Right ventricle myocardium inferior (tissue), 1 donor: Measurements from ENCODE around the gene SNX13. TPM values are rescaled to one million over a fixed set of nuclear protein-coding genes. Genes with fewer than 3 reads are reported as not detected.

ENCODE experiments used
- ATAC-seq: fragments of 200-7000 bp; cut with Tn5 transposase; one replicate; pipeline ENCODE4 v1.9.1; 2020; ENCODE audit warnings: mild to moderate bottlenecking, moderate library complexity
- DNase-seq: peaks from one replicate; pipeline ENCODE4 v3.0.0; 2021; ENCODE audit errors: missing footprints
- intact Hi-C: fragments of 100-400 bp; cut with DNase I; formaldehyde crosslinking; loops from one replicate; pipeline ENCODE4 v1.11.0; 2022
- total RNA-seq: library from RNA; stranded (reverse); fragmentation: NEBNext Ultra II Directional; extraction: Animal tissue kit (Norgen Biotek cat#: 25700); gene quantifications from one replicate; pipeline ENCODE4 v1.2.1, GENCODE V29; 2021
- donor health status: DM: no; HTN: yes; CAD: no; lungs with severe emphysema.

The SNX13 gene
- total RNA-seq, 1 donor from 2014 or later = 46.7 TPM

DNA sequence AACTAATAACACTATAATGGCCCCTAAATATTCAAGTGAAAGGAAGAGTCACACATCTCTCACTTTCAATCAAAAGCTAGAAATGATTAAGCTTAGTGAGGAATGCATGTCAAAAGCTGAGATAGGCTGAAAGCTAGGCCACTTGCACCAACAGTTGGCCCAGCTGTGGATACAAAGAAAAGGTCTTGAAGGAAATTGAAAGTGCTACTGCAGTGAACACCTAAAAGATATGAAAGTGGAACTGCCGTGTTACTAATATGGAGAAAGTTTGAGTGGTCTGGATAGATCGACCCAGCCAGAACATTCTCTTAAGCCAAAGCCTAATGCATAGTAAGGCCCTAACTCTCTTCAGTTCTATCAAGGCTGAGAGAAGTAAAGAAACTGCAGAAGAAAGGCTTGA is 12.1 kb upstream of the SNX13 start:
- intact Hi-C loops = no loop called here
- DNase-seq (no peak), ATAC-seq (no peak)

DNA sequence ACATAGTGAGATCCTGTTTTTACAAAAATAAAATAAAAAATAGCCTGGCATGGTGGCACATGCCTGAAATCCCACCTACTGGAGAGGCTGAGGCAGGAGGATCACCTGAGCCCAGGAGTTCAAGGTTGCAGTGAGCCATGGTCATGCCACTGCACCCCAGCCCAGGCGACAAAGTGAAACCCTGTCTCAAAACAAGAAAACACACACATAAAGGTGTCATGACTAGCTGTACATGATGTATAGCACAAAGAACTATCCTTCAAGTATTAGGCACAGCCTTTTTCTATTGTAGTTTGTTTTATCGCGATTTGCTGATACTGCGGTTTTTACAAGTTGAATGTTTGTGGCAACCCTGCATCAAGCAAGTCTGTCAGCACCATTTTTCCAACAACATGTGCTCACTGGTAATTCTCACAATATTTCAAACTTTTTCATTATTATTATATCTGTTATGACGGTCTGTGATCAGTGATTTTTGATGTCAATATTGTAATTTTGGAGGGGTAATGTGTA is 11.5 kb upstream of the SNX13 start:
- DNase-seq (no peak), ATAC-seq (no peak)
- intact Hi-C loops = no loop called here

DNA sequence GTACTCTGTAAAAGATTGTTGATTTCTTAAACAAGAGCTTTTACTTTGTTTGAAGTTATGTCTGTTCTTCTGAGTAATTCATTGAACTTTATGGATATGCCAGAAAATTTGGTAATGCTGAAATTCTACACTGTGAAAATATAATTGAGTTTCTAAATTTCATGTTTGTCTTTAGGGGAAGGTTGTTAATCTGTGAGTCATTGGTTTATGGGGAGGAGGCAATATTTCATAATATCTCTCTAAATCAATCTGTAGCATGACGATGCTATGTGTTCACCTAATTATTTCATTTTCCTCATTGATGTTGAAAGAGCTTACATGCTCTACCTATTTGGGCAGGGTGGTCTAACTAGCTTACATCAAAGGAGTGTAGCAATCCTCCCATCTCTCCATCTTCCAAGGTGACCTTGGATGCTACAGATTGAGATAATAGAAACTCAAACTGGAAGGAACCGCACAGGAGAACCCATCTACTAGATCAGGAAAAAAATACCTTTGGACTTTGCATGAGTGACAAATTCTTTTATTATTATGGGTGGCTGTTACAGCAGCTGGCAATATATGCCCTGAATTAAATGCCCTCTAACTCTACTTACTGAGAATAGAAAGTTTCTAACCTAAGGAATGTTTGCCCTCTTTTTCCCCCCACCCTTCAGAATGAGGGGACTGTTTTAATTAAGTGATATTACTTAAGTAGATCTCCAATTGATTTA is 8.4 kb upstream of the SNX13 start:
- intact Hi-C loops = loop anchor here (10.0 kb wide), 2 partner anchors 174 to 244 kb away; no protein-coding TSS in a partner anchor
- ATAC-seq (no peak), DNase-seq (no peak)

DNA sequence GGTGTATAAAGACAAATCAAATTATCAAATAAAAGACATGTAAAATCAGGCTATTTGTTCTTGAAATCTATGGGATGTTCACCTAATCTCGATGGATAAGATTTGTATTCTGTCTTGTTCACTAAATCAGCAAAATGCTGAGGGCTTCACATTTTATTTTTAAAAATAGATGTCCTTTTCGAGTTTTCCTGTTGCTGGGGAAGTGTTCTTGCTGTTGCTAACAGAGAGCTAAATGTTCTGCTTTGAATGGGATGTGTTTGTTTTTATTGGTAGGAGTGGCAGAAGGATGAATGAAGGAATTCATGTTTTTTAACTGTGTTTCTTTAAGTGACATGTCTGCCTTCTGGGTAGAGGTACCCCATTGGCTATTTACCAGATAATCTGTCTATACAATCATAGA is 7.3 kb upstream of the SNX13 start:
- ATAC-seq (no peak), DNase-seq (no peak)
- intact Hi-C loops = loop anchor here (10.0 kb wide), 2 partner anchors 173 to 243 kb away; no protein-coding TSS in a partner anchor

DNA sequence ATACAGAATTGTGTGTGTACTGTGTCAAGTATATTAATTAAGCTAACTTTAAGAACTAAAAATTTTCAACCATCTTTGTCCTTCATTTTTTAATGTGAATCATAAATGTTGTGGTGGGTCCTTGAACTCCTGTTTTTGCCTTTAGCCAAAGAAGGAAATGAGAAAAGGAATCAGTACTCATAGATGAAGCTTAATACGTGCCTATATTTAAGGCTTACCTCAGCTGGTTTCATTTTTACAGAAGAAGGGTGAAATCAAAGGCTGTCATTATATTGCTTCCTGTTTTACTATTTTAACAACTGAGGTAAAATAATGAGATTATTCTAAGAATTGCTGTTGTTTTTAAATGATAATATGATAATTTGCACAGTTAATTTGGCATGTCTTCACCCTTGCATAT is 6.3 kb upstream of the SNX13 start:
- ATAC-seq (no peak), DNase-seq (no peak)
- intact Hi-C loops = loop anchor here (10.0 kb wide), 2 partner anchors 172 to 242 kb away; no protein-coding TSS in a partner anchor

DNA sequence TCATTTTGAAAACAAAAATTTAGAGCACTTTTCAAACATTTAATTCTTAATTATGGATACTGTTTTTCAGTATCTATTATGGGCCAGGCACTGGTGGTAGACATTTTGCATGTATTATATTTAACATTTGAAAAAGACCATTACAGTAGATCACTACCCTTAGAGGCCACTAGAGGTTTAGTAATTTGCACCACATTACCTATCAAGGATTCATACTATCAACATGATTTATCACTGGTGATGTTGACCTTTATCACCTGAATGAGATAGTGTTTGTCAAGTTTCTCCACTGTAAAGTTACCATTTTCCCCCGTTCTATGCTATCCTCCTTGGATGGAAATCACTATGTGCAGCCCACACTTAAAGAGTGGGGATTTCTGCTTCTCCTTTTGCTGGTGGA is 4.4 kb upstream of the SNX13 start:
- DNase-seq (no peak), ATAC-seq (no peak)
- intact Hi-C loops = loop anchor here (10.0 kb wide), 2 partner anchors 170 to 240 kb away; no protein-coding TSS in a partner anchor

DNA sequence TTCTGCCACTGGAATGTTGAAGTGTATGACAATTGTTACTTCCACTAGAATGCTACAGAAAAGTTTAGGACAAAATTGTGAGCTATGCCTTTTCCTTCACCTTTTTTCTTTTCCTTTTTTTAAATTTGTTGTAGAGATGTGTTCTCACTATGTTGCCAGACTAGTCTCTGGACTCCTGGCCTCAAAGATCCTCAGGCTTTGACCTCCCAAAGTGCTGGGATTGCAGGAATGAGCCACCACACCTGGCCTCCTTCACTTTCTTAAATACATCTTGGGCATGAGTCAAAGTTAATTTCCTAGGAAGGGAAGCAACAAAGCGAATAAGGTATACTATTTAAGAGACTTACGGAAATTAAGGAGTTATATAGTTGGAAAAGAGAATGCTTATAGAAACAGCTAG is 2.7 kb upstream of the SNX13 start:
- ATAC-seq (no peak), DNase-seq (no peak)
- intact Hi-C loops = loop anchor here (10.0 kb wide), 2 partner anchors 168 to 238 kb away; no protein-coding TSS in a partner anchor

DNA sequence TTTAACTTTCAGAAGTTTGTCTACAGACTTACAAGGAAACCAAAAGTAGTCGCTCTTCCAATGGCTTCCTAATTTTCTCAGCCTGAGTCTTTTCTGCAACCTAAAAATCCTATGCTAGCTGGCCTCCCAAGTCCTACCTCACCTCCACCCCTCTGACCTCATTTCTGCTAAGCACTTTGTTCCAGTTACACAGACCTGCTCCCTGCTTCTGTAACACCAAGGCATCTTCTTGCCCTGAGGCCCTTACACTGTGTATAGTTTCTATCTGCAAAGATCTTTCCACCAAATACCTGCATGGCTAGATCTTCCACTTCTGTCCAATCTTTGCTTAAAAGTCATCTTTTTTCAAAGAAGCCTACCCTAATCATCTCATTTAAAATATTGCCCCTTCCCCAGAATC is 1.9 kb upstream of the SNX13 start:
- ATAC-seq (no peak), DNase-seq (no peak)
- intact Hi-C loops = loop anchor here (10.0 kb wide), 2 partner anchors 167 to 237 kb away; no protein-coding TSS in a partner anchor

DNA sequence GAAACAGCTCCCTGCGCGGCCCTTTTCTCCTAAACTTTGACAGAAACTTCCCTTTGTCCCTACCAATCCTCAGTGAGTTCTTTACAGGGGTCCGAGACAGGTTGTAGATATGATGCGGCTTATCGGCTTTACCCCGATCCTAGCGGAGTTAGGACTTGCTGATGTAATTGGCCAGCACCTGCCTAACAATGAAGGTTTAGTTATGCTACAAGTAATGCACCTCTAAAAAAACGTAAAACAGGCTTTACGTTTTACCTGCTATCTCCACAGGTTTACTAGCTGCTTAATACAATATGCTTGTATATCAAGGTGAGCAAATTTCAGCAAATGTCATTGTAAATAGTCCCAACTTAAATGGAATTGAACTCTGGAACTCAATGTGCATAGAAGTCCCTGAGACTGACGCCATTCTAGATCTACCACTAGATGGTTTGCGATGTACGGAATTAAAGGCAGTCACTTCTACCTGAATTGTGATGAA is 697 bp upstream of the SNX13 start:
- DNase-seq = no peak
- peak; percentile 2 for ATAC-seq
- intact Hi-C loops = loop anchor here (10.0 kb wide), 2 partner anchors 166 to 236 kb away; no protein-coding TSS in a partner anchor

DNA sequence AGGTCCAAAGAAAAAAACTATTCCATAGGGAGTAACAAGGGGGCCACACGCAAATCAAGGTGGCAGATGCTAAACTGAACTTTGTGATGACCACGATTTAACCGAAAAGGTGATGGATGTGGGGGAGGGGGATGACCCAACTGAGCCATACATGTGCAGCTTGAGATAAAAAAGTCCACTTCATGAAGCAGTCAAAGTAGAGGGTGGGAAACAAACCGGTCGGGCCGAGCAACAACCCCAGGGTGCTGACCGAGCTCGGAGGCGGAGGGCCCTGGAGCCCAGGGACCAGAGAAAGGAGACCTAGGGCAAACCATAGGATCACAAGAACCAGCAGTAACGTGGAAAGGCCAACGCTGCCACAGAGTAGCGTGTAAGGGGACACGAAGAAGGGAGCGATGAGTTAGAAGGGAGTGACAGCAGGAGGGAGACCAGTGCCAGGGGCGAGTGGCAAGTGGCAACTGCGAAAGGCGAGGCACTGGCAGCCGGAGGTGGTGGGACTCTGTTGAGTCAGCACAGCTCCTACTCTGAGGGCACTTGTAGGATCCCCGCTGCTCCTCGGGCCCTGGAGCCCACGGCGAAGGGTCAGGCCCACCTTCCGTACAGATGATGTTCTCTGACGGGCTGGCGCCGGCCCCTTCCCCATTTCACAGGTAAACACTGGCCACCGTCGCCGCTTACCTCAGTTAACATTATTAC is 540 bp downstream of the SNX13 start:
- intact Hi-C loops = loop anchor here (5.0 to 10.0 kb wide), 3 partner anchors 37 to 235 kb away; no protein-coding TSS in a partner anchor
- no peak for DNase-seq
- peak; percentile 58 for ATAC-seq

DNA sequence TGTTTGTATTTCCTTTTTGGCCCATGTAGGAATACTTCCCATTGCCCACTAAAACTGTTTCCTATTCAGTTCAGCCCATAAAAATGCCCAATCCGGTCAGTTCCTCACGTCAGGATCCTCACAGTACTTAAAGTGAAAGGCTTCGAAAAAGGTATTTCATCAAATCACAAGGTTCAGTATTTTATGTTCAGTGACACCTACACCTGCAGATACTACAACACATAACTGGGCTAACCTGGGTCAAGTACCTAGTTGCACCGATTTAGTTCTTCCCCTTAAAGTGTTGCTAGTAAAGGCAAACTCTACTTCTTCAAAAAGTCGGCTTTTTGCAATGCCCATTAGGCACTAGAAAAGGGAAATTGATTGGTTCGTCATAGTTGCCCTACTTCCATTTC is 1.1 kb downstream of the SNX13 start:
- no peak for DNase-seq
- no peak for ATAC-seq
- intact Hi-C loops = loop anchor here (5.0 kb wide), 1 partner anchor 37 kb away; no protein-coding TSS in a partner anchor

DNA sequence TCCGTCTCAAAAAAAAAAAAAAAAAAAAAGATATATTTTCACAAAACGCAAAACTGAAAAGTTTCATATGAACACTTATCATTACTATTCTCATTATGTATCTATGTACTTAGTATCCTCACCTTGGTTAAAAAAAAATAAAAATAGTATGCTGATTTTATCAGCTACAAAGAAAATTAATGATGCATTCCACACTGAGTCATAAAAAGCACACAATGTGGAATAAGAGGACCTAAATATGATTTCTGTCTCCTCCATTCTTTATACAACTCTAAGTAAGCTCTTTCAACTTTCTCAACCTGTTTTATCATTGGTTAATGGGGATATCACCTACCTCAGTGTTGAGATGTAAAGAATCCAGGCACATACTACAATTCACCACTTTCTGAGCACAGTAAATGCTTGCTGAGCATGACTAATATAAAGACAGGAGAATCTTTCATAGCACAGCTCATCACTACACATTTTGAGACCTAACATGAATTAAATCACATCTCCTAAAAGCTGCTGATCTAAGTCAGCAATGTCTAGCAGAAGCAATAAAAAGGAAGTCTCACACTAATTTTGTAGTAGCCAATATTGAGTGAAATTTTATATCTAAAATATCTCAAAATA is 2.7 kb downstream of the SNX13 start:
- ATAC-seq (no peak), DNase-seq (no peak)
- intact Hi-C loops = loop anchor here (5.0 kb wide), 1 partner anchor 35 kb away; no protein-coding TSS in a partner anchor

DNA sequence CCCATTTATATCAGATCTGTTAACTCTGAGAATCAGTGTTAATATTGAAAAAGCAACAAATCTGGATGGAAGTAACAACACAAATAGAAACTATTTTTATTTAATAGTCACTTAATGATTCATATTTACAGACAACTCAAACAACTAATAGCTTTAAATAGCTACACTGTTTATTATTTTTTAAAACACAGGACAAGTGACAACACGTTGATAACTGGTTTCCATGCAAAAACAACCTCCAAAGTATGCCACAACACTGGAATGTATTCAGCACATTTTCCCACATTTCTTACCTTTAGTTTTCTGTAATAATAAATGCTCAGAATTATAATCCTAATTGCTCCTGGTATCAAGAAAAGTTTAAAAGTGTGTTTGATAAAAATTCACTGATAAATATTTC is 4.0 kb downstream of the SNX13 start:
- intact Hi-C loops = loop anchor here (5.0 kb wide), 1 partner anchor 34 kb away; no protein-coding TSS in a partner anchor
- no peak for ATAC-seq

DNA sequence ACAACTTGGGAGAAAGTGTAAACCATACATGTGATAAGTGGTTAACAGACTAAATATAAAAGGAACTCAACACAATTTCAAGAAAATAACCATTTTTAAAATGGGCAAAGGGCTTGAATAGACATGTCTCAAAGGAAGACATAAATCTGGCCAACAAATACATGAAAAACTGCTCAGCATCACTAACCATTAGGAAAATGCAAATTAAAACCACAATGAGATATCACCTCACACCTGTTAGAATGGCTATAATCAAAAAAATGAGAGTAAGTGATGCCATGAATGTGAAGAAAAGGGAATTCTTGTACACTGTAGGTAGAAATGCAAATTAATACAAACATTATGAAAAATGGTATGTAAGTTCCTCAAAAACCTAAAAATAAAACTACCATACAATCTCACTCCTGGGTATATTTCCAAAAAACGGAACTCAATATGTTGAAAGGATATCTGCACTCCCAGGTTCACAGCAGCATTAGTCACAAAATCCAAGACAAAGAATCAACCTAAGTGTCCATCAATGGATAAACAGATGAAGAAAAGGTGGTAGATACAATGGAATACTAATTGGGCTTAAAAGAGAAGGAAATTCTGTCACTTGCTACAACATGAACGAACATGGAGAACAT is 5.6 kb downstream of the SNX13 start:
- ATAC-seq (no peak), DNase-seq (no peak)
- intact Hi-C loops = loop anchor here (5.0 kb wide), 1 partner anchor 32 kb away; no protein-coding TSS in a partner anchor

More for the DNA sequence above, 4.0 kb downstream of the SNX13 start:
- no peak for DNase-seq

DNA sequence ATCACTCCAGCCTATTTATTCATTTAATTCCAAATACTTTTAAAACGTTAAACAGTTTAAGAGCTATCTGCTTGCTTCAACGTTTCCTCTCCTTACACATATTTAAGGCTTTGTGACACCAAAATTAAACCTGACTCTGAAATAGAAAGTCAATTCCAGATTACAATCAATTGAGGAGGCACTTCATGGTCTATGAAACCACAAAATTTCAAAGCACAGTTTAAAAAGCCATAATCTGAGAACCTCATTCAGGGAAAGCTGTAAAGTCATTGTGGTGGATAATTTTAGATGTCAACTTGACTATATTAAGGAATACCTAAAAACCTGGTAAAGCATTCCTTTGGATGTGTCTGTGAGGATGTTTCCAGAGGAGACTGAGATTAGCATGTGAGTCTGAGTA is 6.2 kb downstream of the SNX13 start:
- ATAC-seq (no peak), DNase-seq (no peak)
- intact Hi-C loops = no loop called here

DNA sequence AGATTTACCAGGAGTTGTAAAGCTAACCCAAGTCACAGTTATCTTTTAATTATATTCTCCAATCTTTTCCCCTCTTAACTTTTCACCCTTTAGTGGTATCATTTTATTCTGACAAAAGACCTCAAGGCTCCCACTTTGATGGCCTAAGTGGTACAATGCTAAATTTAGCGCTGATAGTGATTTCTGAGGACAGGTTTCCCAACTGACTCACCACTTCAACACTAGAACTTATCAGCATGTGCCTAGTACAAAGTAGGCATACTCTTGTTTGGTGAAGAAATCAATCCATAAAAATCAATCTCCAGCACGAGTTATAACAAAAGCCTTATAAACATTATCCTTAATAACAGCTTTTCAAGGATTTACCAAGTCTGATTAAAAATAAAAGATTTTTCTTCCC is 7.5 kb downstream of the SNX13 start:
- DNase-seq (no peak), ATAC-seq (peak; percentile 47)
- intact Hi-C loops = no loop called here

DNA sequence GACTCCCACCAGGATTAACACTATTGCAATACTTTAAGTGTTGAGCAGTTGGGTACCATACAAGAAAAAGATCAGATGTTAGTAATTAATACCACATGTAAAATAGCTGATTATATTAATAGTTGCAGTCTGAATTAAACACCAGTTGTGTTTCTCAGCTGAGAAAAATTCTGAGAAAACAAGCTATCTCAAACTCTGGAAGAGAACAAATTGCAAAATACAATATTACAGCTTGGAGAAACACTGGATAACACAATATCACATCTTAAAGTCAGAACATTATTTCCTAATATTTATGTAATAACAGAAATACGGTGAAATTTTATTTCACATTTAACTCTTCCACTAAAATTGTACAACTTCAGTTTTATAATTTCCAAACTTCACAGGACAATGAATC is 9.2 kb downstream of the SNX13 start:
- ATAC-seq = peak; percentile 18
- DNase-seq = no peak
- intact Hi-C loops = no loop called here

DNA sequence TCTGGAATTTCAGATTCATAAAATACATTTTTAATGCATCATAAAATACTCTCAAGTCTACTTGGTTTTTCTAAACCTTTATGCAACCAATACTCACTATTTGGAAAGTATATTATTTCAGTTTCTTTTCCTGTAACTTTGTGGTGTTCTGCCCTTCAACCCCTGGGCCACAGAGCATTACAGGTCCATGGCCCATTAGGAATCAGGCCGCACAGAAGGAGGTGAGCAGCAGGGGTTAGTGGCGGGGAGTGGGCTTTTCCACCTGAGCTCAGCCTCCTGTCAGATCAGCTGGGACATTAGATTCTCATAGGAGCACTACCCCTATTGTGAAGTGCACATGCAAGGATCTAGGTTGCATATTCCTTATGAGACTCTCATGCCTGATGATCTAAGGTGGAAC is 9.7 kb downstream of the SNX13 start:
- intact Hi-C loops = no loop called here
- peak; percentile 11 for DNase-seq
- ATAC-seq = no peak
